NK-92 treated with Interleukin-12 subunit alpha and Interleukin-12 subunit beta, amount 100 ng/mL, for 24 hours (cell line): ENCODE results near the gene ZNF423.
"Not testable (repeated sequence)": the region's sequence is repeated elsewhere in the genome, so short reads cannot be mapped to it uniquely, and the experiment has no call there.

Experiments used
- DNase-seq: peaks from one replicate; lab custom pipeline; 2025; lab: John Stamatoyannopoulos, UW

The ZNF423 gene

DNA sequence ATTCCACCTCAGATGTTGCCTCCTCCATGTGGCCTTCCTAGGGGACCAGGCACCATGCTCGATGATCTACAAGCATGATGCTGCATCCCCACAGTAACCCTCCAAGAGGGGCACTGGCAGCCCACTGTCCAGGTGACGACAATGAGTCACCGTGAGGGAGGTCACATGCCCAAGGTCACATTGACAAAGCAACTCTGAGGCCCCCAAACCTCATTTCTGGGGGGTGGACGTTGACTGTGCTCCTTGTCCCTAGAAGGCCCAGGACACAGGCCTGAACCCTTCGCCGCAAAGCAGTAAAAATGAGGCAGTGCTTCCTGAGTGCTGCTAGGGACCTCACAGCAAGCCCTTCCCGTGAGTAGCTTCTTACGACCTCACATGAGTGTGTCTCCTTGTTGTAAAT is 345.8 kb downstream of the ZNF423 start:
- DNase-seq: no peak

- not testable (repeated sequence) for DNase-seq
These were observed 349.6 kb downstream of the ZNF423 start for GRCh38 chr16:49506058-49507013.

GRCh38 chr16:49505556-49505955 is 350.4 kb downstream of the ZNF423 start:
- no peak for DNase-seq

DNA sequence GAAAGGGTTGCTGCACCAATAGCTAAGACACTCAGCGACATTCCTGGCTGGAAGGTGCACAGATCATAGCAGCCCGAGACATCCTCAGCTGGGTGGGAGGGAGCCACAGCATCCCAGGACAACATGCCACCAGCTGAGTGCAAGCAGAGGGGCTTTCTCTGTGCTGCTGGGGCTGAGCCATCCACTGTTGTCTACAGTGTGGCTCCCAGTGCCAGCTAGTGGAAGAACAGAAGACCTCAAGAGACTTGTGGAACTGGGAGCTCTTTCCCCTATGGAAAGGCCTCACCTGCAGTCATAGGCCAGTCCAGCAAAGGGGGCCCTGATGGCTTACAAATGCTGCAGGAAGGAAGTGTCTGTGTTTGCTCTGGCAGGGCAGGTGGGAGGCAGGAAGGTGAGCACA is 351.3 kb downstream of the ZNF423 start:
- no peak for DNase-seq

- DNase-seq: no peak
These were observed 351.9 kb downstream of the ZNF423 start for GRCh38 chr16:49504023-49504364.

DNA sequence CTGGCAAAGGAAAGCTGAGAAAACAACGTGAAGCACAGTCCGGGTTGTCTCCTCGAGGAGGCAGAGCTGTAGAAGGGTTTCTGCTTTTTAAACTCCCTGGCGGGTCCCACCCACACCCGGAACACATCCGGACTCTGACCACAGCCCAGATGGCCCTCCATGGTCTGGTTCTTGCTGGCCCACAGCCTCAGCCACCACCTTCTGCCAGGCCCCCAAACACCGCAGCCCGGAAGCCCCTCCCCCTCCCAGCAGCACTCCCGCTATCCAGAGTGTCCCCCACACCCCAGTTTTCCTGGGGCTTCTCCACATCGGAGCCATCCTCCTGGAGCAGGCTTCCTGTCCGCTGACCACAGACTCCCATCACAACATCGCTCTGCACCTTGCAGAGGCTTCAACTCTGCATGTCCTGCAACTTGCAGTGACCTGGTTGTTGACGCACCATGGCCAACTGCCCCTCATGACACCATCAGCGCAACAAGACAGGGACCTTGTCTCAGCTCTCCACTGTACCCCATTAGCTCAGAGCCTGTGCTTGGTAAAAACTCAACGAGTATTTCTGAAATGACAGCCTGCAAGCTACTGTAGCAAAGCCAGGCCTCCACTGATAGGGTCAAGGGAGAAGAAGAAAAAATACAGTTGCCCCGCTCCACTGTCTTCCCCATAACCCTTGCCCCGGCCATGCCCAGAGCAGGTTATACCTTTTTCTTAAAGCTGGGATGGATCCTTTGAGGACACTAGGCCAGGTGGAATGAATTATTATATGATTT is 352.5 kb downstream of the ZNF423 start:
- DNase-seq: no peak

- no peak for DNase-seq
These were observed 353.6 kb downstream of the ZNF423 start for GRCh38 chr16:49502136-49502881.

- DNase-seq: no peak
These were observed 355.9 kb downstream of the ZNF423 start for GRCh38 chr16:49499869-49500610.

DNA sequence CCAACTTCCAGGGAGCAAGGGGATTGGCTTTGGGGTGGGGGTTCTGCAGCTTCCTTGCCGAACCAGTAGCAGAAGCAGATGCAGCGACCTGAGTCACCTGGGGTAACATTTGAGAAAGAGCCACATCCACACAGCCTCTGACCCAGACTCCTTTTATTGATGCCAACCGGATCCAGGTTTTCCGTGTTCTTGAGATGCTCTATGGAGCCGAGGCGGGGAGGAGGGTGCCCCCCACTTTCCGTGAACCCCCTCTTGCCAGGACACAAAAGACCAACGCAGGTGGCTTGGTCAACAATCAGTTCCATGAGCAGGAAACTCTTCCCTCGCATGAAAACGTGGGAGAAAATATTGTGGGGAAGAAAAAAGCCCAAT is 356.5 kb downstream of the ZNF423 start:
- no peak for DNase-seq

DNA sequence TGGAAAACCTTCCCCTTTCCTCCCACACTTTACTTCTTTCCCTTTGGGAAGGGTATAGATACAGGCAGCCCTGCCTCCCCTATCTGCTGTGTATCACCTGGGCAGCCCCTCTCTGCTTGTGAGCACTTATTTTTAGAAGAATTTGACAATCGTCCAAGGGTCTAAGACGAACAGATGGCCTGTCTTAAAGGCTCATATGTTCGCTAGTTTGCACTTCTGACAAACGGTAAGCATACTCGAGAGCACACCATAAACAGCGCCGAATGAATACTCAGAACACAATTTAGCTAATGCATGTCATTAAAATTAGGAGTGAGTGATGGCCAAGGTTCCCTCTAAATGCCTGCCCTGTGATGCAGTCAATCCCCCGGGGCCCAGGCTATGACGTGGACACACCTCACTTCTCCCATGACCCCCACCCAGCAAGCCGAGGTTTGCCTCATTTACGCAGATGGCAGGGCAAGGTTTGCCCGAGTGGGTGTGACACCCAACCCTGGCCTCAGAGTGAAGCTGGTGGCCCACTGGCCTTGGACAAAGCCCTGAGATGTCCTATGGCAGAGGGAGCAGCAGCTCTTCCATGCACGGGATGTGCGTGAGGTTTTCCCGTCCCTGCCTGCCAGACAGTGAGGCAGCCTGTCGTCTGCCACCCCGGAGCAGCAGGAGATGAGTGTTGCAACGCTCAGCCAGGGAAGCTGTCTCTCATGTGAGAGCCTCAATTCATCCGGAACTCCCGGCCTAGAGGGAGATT is 357.1 kb downstream of the ZNF423 start:
- DNase-seq: no peak

- DNase-seq: no peak
These were observed 357.6 kb downstream of the ZNF423 start for GRCh38 chr16:49498264-49498663.

GRCh38 chr16:49497466-49497865 is 358.4 kb downstream of the ZNF423 start:
- DNase-seq: no peak

GRCh38 chr16:49496656-49497055 is 359.3 kb downstream of the ZNF423 start:
- no peak for DNase-seq

GRCh38 chr16:49495596-49496355 is 360.1 kb downstream of the ZNF423 start:
- DNase-seq: no peak

DNA sequence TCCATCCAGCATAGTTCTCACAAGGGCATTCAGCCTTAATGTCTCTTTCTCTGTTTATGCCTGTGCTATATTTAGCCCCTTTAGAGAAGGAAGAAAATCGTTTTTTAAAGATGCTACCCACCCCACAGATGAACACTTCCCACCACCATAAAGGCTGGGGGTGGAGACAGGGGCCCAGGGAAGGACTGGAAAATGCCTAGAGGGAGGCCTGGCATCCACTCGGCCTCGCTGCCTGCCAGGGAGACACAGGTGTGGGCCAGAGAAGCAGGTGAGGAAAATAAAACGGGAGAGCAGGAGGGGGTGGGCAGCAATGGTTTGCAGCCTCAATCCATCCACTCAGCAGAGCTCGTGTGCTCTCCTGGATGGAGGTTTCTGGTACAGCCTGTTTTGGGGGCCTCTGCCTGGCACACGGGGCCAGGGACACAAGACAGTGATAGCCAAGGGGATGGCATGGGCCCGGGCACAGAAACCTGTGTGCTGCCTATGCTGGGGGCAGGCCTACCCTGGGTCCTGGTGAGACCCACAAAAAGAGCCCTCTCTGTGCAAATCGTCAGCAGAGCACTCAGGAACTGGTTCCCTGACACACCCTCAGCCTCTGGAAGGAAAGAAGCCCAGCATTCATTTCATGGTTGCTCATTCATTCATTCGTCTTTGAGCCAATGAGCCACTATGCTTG is 360.9 kb downstream of the ZNF423 start:
- no peak for DNase-seq

- no peak for DNase-seq
These were observed 361.4 kb downstream of the ZNF423 start for GRCh38 chr16:49494474-49494873.

GRCh38 chr16:49493836-49494235 is 362.1 kb downstream of the ZNF423 start:
- no peak for DNase-seq

DNA sequence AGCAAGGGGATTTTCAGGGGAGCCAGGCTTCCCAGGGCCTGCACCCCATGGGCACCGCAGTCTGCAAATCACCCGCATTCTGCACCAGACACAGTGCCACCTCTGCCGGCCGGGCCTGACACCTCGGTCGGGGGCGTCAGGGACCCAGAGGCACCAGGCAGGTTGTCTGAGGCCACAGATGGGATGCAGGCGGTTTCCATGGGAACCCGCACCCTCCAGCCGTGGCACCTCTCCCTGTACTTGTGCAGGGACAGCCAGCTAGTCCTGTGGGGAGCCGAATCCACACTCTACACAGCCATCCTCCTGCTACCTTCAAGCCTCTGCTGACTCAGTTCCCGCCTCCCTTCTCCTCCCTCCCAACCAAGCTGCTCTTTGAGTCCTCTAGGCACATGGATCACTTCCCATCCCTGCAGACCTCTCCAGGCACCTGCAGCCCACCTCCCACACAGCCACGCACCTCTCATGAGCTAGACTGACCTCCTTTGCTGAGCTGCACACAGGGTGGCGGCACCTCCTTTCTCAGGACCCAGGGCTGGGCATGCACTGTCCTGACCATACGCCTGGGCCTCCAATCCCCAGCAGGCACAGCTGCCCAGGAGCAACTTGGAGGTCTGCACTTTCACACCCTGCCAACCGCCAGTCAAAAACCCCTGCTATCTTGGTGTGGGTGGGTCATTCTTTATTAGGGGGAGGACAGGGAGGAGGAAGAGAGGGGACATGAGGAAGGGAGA is 362.9 kb downstream of the ZNF423 start:
- DNase-seq: no peak
